GM12878 (cell line): ENCODE measurements around the gene DDX54. TPM values are rescaled to one million over a fixed set of nuclear protein-coding genes. Genes with fewer than 3 reads are reported as not detected.

Source experiments
- ATAC-seq: fragments of 200-7000 bp; cut with Tn5 transposase; 3 replicates; pipeline ENCODE4 v1.9.1; 2020; ENCODE audit warnings: mild to moderate bottlenecking, moderate library complexity
- BruUV-seq: library from RNA; stranded (reverse); fragments of 400-500 nt; replicated peaks from 2 replicates; lab custom pipeline; 2021; lab: Mats Ljungman, UMichigan
- CTCF ChIA-PET: fragments of 300-600 bp; sonication (Branson Sonifier 250); formaldehyde crosslinking; extraction: SDS; loops from one replicate; lab custom pipeline; 2021; ENCODE audit warnings: inconsistent platforms; lab: Yijun Ruan, JAX
- POLR2A ChIA-PET: fragments of 350-600 bp; formaldehyde crosslinking; extraction: SDS; loops from one replicate; lab custom pipeline; 2021; ENCODE audit warnings: inconsistent platforms; lab: Charles Lee
- RAD21 ChIA-PET: fragments of 300-600 bp; sonication (Branson Sonifier 250); formaldehyde crosslinking; loops from one replicate; lab custom pipeline; 2023; ENCODE audit warnings: antibody characterized with exemption; ENCODE audit not compliant: unreplicated experiment; lab: Charles Lee
- SMC1A ChIA-PET: fragments of 300-600 bp; sonication (Branson Sonifier 250); formaldehyde crosslinking; loops from one replicate; lab custom pipeline; 2023; ENCODE audit not compliant: unreplicated experiment, uncharacterized antibody; lab: Charles Lee
- DNase-seq: peaks from one replicate; pipeline ENCODE4 v3.0.0-alpha.2; 2011; ENCODE audit warnings: low read depth, low spot score
- FAIRE-seq: peaks from 3 replicates; lab custom pipeline; 2011; peaks lifted over from hg19 to GRCh38; lab: Jason Lieb, UNC
- H2AFZ ChIP-seq: 2 replicates; pipeline ENCODE4 v1.6.0; 2011; ENCODE audit warnings: low read depth, low read length, control low read depth; ENCODE audit not compliant: control insufficient read depth
- H3K27ac ChIP-seq: 2 replicates; pipeline ENCODE4 v1.5.1; 2011; ENCODE audit warnings: control low read depth; ENCODE audit not compliant: control insufficient read depth, insufficient read depth
- H3K27me3 ChIP-seq, 2 experiments: replicated peaks in 1 of 2; 2 replicates each; pipeline versions ENCODE4 v1.6.0 to v1.6.1; 2011; ENCODE audit warnings: low read length in 1 of 2; ENCODE audit not compliant: control insufficient read depth in 2 of 2, insufficient read depth in 2 of 2
- H3K36me3 ChIP-seq, 2 experiments: 2 replicates each; pipeline ENCODE4 v1.5.1; 2011; ENCODE audit warnings: low read length in 1 of 2; ENCODE audit not compliant: control insufficient read depth in 2 of 2, insufficient read depth in 2 of 2
- H3K4me1 ChIP-seq: 2 replicates; pipeline ENCODE4 v1.6.1; 2011; ENCODE audit warnings: mild to moderate bottlenecking, low read length, moderate library complexity, mixed read lengths; ENCODE audit not compliant: control insufficient read depth, insufficient read depth
- H3K4me2 ChIP-seq: 2 replicates; pipeline ENCODE4 v1.6.0; 2011; ENCODE audit warnings: control low read depth; ENCODE audit not compliant: control insufficient read depth, insufficient read depth
- H3K4me3 ChIP-seq: fragments of 200-600 bp; sonication (generic); 2 replicates; pipeline ENCODE4 v1.5.1; 2016
- H3K79me2 ChIP-seq: 2 replicates; pipeline ENCODE4 v1.6.0; 2011; ENCODE audit warnings: low read length; ENCODE audit not compliant: control insufficient read depth, insufficient read depth
- H3K9ac ChIP-seq: 2 replicates; pipeline ENCODE4 v1.8.0; 2011; ENCODE audit warnings: low read length, control low read depth, mixed read lengths; ENCODE audit not compliant: control insufficient read depth, insufficient read depth
- H3K9me3 ChIP-seq: replicated peaks from 3 replicates; pipeline ENCODE4 v1.5.1; 2011; ENCODE audit warnings: mild to moderate bottlenecking, low read length; ENCODE audit not compliant: control insufficient read depth, insufficient read depth
- H4K20me1 ChIP-seq: 2 replicates; pipeline ENCODE4 v1.6.0; 2011; ENCODE audit not compliant: control insufficient read depth, insufficient read depth
- CBFB ChIP-seq: IDR thresholded peaks from 2 replicates; pipeline ENCODE4 v1.6.1; 2016; ENCODE audit warnings: antibody characterized with exemption, low read depth
- CEBPB ChIP-seq, 2 experiments: fragments of 150-350 bp in 1 of 2; IDR thresholded peaks; 2 replicates each; pipeline ENCODE4 v1.6.1; 2012 to 2014; ENCODE audit warnings: low read depth in 2 of 2, low read length in 2 of 2, borderline replicate concordance in 1 of 2, inconsistent platforms in 1 of 2
- EP300 ChIP-seq, 2 experiments: fragments of 150-350 bp in 1 of 2; IDR thresholded peaks; 2 replicates each; pipeline ENCODE4 v1.6.1; 2011 to 2012; ENCODE audit warnings: low read depth in 2 of 2, low read length in 2 of 2, borderline replicate concordance in 1 of 2, improper control_type of control experiment in 1 of 2, inconsistent platforms in 1 of 2; ENCODE audit not compliant: control insufficient read depth in 1 of 2
- HCFC1 ChIP-seq: fragments of 150-350 bp; IDR thresholded peaks from 2 replicates; pipeline ENCODE4 v1.6.1; 2014; ENCODE audit warnings: low read length
- KDM1A ChIP-seq: fragments of 200-600 bp; sonication (generic); IDR thresholded peaks from 2 replicates; pipeline ENCODE4 v1.6.1; 2016; ENCODE audit warnings: borderline replicate concordance
- MLLT1 ChIP-seq: fragments of 450-650 bp; IDR thresholded peaks from 2 replicates; pipeline ENCODE4 v1.6.1; 2016; ENCODE audit warnings: mild to moderate bottlenecking
- NFYA ChIP-seq: IDR thresholded peaks from 2 replicates; pipeline ENCODE4 v1.6.1; 2011; ENCODE audit warnings: low read depth, mild to moderate bottlenecking, low read length, improper control_type of control experiment, borderline replicate concordance
- PML ChIP-seq: IDR thresholded peaks from 2 replicates; pipeline ENCODE4 v1.6.1; 2012; ENCODE audit warnings: low read length, inconsistent platforms
- SREBF1 ChIP-seq: IDR thresholded peaks from 2 replicates; pipeline ENCODE4 v1.6.1; 2012; ENCODE audit warnings: mild to moderate bottlenecking, low read length
- SRF ChIP-seq, 2 experiments: IDR thresholded peaks; 2 replicates each; pipeline ENCODE4 v1.6.1; 2011; ENCODE audit warnings: low read depth in 2 of 2, low read length in 2 of 2, mild to moderate bottlenecking in 1 of 2, moderate library complexity in 1 of 2
- TARDBP ChIP-seq: IDR thresholded peaks from 2 replicates; pipeline ENCODE4 v1.6.1; 2016; ENCODE audit warnings: borderline replicate concordance
- TCF3 ChIP-seq: IDR thresholded peaks from 2 replicates; pipeline ENCODE4 v1.6.1; 2012; ENCODE audit warnings: low read depth, mild to moderate bottlenecking, low read length, borderline replicate concordance; ENCODE audit not compliant: insufficient read depth
- YBX1 ChIP-seq: fragments of 450-650 bp; IDR thresholded peaks from 2 replicates; pipeline ENCODE4 v1.6.1; 2016; ENCODE audit warnings: antibody characterized with exemption
- ZNF207 ChIP-seq: fragments of 450-650 bp; IDR thresholded peaks from 2 replicates; pipeline ENCODE4 v1.6.1; 2014; ENCODE audit warnings: antibody characterized with exemption, mild to moderate bottlenecking, borderline replicate concordance
- ZSCAN29 ChIP-seq: fragments of 450-650 bp; IDR thresholded peaks from 2 replicates; pipeline ENCODE4 v1.6.1; 2017; ENCODE audit warnings: mild to moderate bottlenecking, moderate library complexity
- WGBS: methylation state at CpG from one replicate; pipeline ENCODE4 v1.1.6; 2016; ENCODE audit warnings: low lambda C conversion rate; ENCODE audit not compliant: insufficient replicate concordance, insufficient coverage; ENCODE audit errors: missing lambda C conversion rate; 5-methylcytosine and 5-hydroxymethylcytosine counted together
- in situ Hi-C: fragments of 300-500 bp; cut with MboI; formaldehyde crosslinking; loops from 9 replicates; pipeline ENCODE4 v1.14.3; 2018; ENCODE audit warnings: mixed read lengths
- intact Hi-C: fragments of 100-400 bp; cut with micrococcal nuclease; formaldehyde crosslinking; loops from one replicate; pipeline ENCODE4 v1.14.2; 2022; ENCODE audit not compliant: unreplicated experiment
- polyA plus RNA-seq, 11 experiments: library from polyadenylated mRNA; depleted of rRNA in 4 of 11; unstranded in 6 of 11; stranded (reverse) in 5 of 11; fragments of >200 nt; fragmentation: Nextera tagmentation in 4 of 11; fragmentation: Illumina TruSeq in 1 of 11; extraction: Ambion mirVana in 4 of 11; extraction: Trizol in 1 of 11; gene quantifications; 1 replicate in 1 of 11; 2 replicates in 10 of 11; pipeline versions ENCODE4 v1.2.1 to v1.2.3, GENCODE V29; 2011 to 2016; ENCODE audit warnings: inconsistent platforms in 2 of 11, missing spikeins in 2 of 11, low read depth in 1 of 11
- total RNA-seq, 4 experiments: library from RNA; depleted of rRNA in 3 of 4; stranded (reverse); fragments of >200 nt in 3 of 4; fragmentation: Illumina TruSeq in 1 of 4; extraction: Trizol in 1 of 4; gene quantifications; 2 replicates each; pipeline versions ENCODE4 v1.2.1 to v1.2.3, GENCODE V29; 2013 to 2021
- TF ChIP-seq, protein P1 (sequence below): IDR thresholded peaks from 2 replicates; pipeline ENCODE4 v1.6.1; 2012; ENCODE audit warnings: low read depth, low read length, improper control_type of control experiment

DDX54 gene
- total and polyA plus RNA-seq, 10 of the 15 experiments (the other 5 are each of a cell fraction or from before 2014, with no cell fraction given) = 1.9 to 115 (median 56.3) TPM

DNA sequence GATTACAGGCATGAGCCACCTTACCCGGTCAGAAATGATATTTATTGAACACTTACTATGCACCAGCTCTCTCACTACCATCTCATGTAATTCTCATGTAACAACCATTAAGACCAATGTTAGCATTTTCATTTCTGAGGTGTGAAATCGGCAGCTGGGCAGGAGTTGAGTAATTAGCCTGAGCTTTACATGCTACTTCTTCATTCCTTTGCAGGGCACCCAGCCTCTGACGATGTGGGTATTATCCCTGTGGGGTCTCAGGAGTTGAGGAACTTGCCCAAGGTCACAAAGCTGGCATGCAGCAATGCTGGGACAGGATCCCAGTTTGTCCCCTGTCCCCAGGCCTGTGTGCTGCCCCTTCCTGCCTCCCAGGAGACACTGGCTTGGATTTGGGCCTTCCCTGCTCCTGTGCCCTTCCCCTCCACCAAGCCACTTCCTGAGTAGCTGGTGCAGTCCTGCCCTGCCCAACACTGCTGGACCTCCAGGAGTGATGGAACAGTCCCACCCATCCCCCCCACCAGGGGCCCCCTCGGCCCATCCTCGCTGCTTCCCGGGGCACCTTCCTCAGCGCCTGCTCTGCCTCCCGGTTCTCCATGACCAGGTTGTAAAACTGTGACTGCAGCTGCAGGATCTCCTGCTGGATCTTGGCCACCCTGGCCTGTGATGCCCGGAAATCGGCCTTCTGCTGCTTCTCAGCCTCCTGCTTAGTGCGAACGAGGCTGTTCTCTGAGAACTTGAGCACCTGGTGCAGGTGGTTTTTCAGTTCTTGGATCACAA is 14.9 kb upstream of the DDX54 start:
- FAIRE-seq = no peak
- H3K36me3 ChIP-seq = no peaks in the 10 kb centered on the region

More for the DNA sequence above, 14.9 kb upstream of the DDX54 start:
- in situ Hi-C loops = loop anchor here (25.0 kb wide), 1 partner anchor 1763 kb away; no protein-coding TSS in a partner anchor
- no peak for TF ChIP-seq NFYA
- TF ChIP-seq EP300 (IDR thresholded peaks at IDR 0.05; ENCODE audit: borderline replicate concordance in 1 of 2, control insufficient read depth in 1 of 2, low read depth in 2 of 2, low read length in 2 of 2) = no peak
- TF ChIP-seq ZNF207 = no peak
- no peak for TF ChIP-seq ZSCAN29
- no peak for TF ChIP-seq TARDBP
- TF ChIP-seq HCFC1 = no peak
- TF ChIP-seq CEBPB (IDR thresholded peaks at IDR 0.05; ENCODE audit: borderline replicate concordance in 1 of 2, low read depth in 2 of 2, low read length in 2 of 2) = no peak
- TF ChIP-seq TCF3 = no peak
- no peak for TF ChIP-seq PML
- no peak for TF ChIP-seq SRF (IDR thresholded peaks at IDR 0.05; ENCODE audit: low read depth in 2 of 2, low read length in 2 of 2)
- TF ChIP-seq YBX1 = no peak
- no peak for TF ChIP-seq SREBF1
- TF ChIP-seq CBFB = no peak
- TF ChIP-seq MLLT1 = no peak
- no peak for TF ChIP-seq KDM1A
- TF ChIP-seq, protein P1, sequence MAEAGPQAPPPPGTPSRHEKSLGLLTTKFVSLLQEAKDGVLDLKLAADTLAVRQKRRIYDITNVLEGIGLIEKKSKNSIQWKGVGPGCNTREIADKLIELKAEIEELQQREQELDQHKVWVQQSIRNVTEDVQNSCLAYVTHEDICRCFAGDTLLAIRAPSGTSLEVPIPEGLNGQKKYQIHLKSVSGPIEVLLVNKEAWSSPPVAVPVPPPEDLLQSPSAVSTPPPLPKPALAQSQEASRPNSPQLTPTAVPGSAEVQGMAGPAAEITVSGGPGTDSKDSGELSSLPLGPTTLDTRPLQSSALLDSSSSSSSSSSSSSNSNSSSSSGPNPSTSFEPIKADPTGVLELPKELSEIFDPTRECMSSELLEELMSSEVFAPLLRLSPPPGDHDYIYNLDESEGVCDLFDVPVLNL = no peak
- ChIA-PET SMC1A (interaction anchor here (0.6 to 1.9 kb wide), 7 partner anchors 10 to 225 kb away, joined by 3 to 6 read pairs (median 4); no protein-coding TSS in a partner anchor), RAD21 (interaction anchor here (0.6 to 0.9 kb wide), 2 partner anchors 9 to 33 kb away, joined by 3 read pairs; no protein-coding TSS in a partner anchor), POLR2A (interaction anchor here (0.6 to 1.3 kb wide), 5 partner anchors 10 to 65 kb away, joined by 3 to 5 read pairs (median 4); partner anchors contain the start of gene RITA1), CTCF (interaction anchor here (0.8 to 1.8 kb wide), 3 partner anchors 17 to 222 kb away, joined by 3 to 6 read pairs (median 5); partner anchors contain the start of gene SDSL)
- 94% methylated on average over 10 of the region's 12 CpGs for WGBS
- Histone ChIP-seq H3K79me2 (no peaks in the 10 kb centered on the region), H3K4me2 (no peak overlapping the region), H3K27me3 (no peaks in the 10 kb centered on the region), H3K9ac (no peak overlapping the region), H2AFZ (no peak overlapping the region), H4K20me1 (no peaks in the 10 kb centered on the region), H3K27ac (no peak overlapping the region), H3K9me3 (no peaks in the 10 kb centered on the region), H3K4me3 (no peak overlapping the region), H3K4me1 (peaks cover 14% of the 10 kb centered on the region)
- no peak for DNase-seq
- BruUV-seq = no TSS peak
- no peak for ATAC-seq
- intact Hi-C loops = no loop called here
